H1 (cell line): ENCODE measurements around the gene DISC1. TPM values are rescaled to one million over a fixed set of nuclear protein-coding genes. Genes with fewer than 3 reads are reported as not detected.

Source experiments
- CTCF ChIA-PET: fragments of 300-600 bp; sonication (Branson Sonifier 250); formaldehyde crosslinking; loops from one replicate; lab custom pipeline; 2021; ENCODE audit not compliant: partially characterized antibody; lab: Charles Lee
- POLR2A ChIA-PET: fragments of 300-600 bp; sonication (Branson Sonifier 250); formaldehyde crosslinking; loops from one replicate; lab custom pipeline; 2021; ENCODE audit warnings: inconsistent platforms; ENCODE audit not compliant: partially characterized antibody; lab: Charles Lee
- DNase-seq, 2 experiments: peaks; one replicate each; pipeline versions ENCODE4 v3.0.0 to v3.0.0-alpha.2; 2010 to 2022; ENCODE audit warnings: low spot score in 2 of 2, low read depth in 1 of 2, mixed read lengths in 1 of 2
- FAIRE-seq: peaks from 2 replicates; lab custom pipeline; 2011; peaks lifted over from hg19 to GRCh38; lab: Jason Lieb, UNC
- H2AFZ ChIP-seq: 2 replicates; pipeline ENCODE4 v1.8.1; 2012; ENCODE audit warnings: low read length, inconsistent platforms
- H2AK5ac ChIP-seq: 2 replicates; pipeline ENCODE4 v1.6.1; 2013; ENCODE audit warnings: low read depth, low read length
- H2BK120ac ChIP-seq: replicated peaks from 2 replicates; pipeline ENCODE3; 2013; ENCODE audit warnings: low read depth, low read length, inconsistent platforms
- H2BK12ac ChIP-seq: 2 replicates; pipeline ENCODE4 v1.6.1; 2013; ENCODE audit warnings: low read depth, low read length
- H2BK15ac ChIP-seq: 2 replicates; pipeline ENCODE4 v1.6.1; 2013; ENCODE audit warnings: low read length
- H2BK20ac ChIP-seq: 2 replicates; pipeline ENCODE4 v1.6.1; 2013; ENCODE audit warnings: low read length
- H2BK5ac ChIP-seq: 2 replicates; pipeline ENCODE4 v1.6.1; 2013; ENCODE audit warnings: low read depth, low read length
- H3K14ac ChIP-seq: 2 replicates; pipeline ENCODE4 v1.6.1; 2013; ENCODE audit warnings: inconsistent platforms; ENCODE audit not compliant: insufficient read length
- H3K18ac ChIP-seq: 2 replicates; pipeline ENCODE4 v1.6.1; 2013; ENCODE audit warnings: low read length; ENCODE audit errors: extremely low read depth
- H3K23ac ChIP-seq: 2 replicates; pipeline ENCODE4 v1.6.1; 2013; ENCODE audit warnings: inconsistent platforms; ENCODE audit not compliant: insufficient read length
- H3K23me2 ChIP-seq: 2 replicates; pipeline ENCODE4 v1.6.1; 2013; ENCODE audit warnings: low read depth, low read length
- H3K27ac ChIP-seq: 2 replicates; pipeline ENCODE4 v1.6.1; 2011; ENCODE audit warnings: low read depth, low read length, inconsistent platforms
- H3K27me3 ChIP-seq, 4 experiments: replicated peaks in 1 of 4; 1 replicate in 1 of 4; 2 replicates in 3 of 4; pipeline versions ENCODE4 v1.6.1 to v1.8.1; 2011 to 2013; ENCODE audit warnings: low read length in 3 of 4, mild to moderate bottlenecking in 3 of 4, inconsistent platforms in 2 of 4, mixed read lengths in 2 of 4, moderate library complexity in 1 of 4; ENCODE audit not compliant: control insufficient read depth in 3 of 4, insufficient read depth in 3 of 4; ENCODE audit errors: extremely low read depth in 1 of 4
- H3K36me3 ChIP-seq, 4 experiments: 2 replicates each; pipeline versions ENCODE4 v1.6.1 to v1.8.1; 2011 to 2013; ENCODE audit warnings: mild to moderate bottlenecking in 4 of 4, low read length in 3 of 4, moderate library complexity in 2 of 4, control low read depth in 1 of 4, inconsistent platforms in 1 of 4; ENCODE audit not compliant: insufficient read depth in 4 of 4, control insufficient read depth in 2 of 4
- H3K4ac ChIP-seq: replicated peaks from 2 replicates; pipeline ENCODE3; 2013; ENCODE audit warnings: low read length, low read depth, mixed read lengths, inconsistent platforms; ENCODE audit not compliant: insufficient read length
- H3K4me1 ChIP-seq, 4 experiments: replicated peaks in 1 of 4; 1 replicate in 1 of 4; 2 replicates in 3 of 4; pipeline versions ENCODE4 v1.6.1 to v1.8.1; 2011 to 2013; ENCODE audit warnings: low read length in 3 of 4, inconsistent platforms in 2 of 4, mixed read lengths in 1 of 4; ENCODE audit not compliant: insufficient read depth in 4 of 4, control insufficient read depth in 3 of 4
- H3K4me2 ChIP-seq, 2 experiments: 2 replicates each; pipeline versions ENCODE4 v1.6.1 to v1.8.1; 2011 to 2013; ENCODE audit warnings: low read depth in 2 of 2, low read length in 2 of 2, control low read depth in 1 of 2, inconsistent platforms in 1 of 2, mild to moderate bottlenecking in 1 of 2; ENCODE audit not compliant: insufficient read depth in 1 of 2
- H3K4me3 ChIP-seq, 4 experiments: fragments of 200-600, 300-600 bp in 1 of 4; sonication (generic), shearing (Covaris generic), sonication (Bioruptor Twin) in 1 of 4; 2 replicates each; pipeline versions ENCODE4 v1.5.1 to v1.8.1; 2011 to 2016; ENCODE audit warnings: low read length in 4 of 4, low read depth in 3 of 4, control low read depth in 2 of 4, inconsistent platforms in 2 of 4, mild to moderate bottlenecking in 2 of 4, mixed read lengths in 1 of 4, moderate library complexity in 1 of 4; ENCODE audit not compliant: insufficient read depth in 2 of 4; ENCODE audit errors: extremely low read depth in 1 of 4
- H3K56ac ChIP-seq: replicated peaks from 2 replicates; pipeline ENCODE3; 2013; ENCODE audit warnings: low read depth, mild to moderate bottlenecking, mixed read lengths, low read length, inconsistent platforms; ENCODE audit not compliant: insufficient read length
- H3K79me1 ChIP-seq: 2 replicates; pipeline ENCODE4 v1.6.1; 2013; ENCODE audit warnings: low read depth, low read length, control low read depth
- H3K79me2 ChIP-seq, 2 experiments: 2 replicates each; pipeline versions ENCODE4 v1.6.1 to v1.8.1; 2012 to 2013; ENCODE audit warnings: low read length in 2 of 2, mild to moderate bottlenecking in 2 of 2, inconsistent platforms in 1 of 2; ENCODE audit not compliant: insufficient read depth in 2 of 2, control insufficient read depth in 1 of 2
- H3K9ac ChIP-seq, 4 experiments: replicated peaks in 1 of 4; 1 replicate in 1 of 4; 2 replicates in 3 of 4; pipeline versions ENCODE4 v1.6.1 to v1.8.1; 2011 to 2013; ENCODE audit warnings: low read depth in 3 of 4, low read length in 3 of 4, control low read depth in 2 of 4, mild to moderate bottlenecking in 2 of 4, moderate library complexity in 2 of 4, inconsistent platforms in 1 of 4; ENCODE audit errors: extremely low read depth in 1 of 4
- H3K9me3 ChIP-seq, 2 experiments: 2 replicates each; pipeline versions ENCODE4 v1.6.1 to v1.8.1; 2012 to 2013; ENCODE audit warnings: mild to moderate bottlenecking in 2 of 2, moderate library complexity in 2 of 2, control low read depth in 1 of 2, inconsistent platforms in 1 of 2, low read depth in 1 of 2, low read length in 1 of 2, mixed read lengths in 1 of 2; ENCODE audit not compliant: insufficient read depth in 2 of 2
- H4K20me1 ChIP-seq, 2 experiments: replicated peaks in 1 of 2; 2 replicates each; pipeline versions ENCODE3 to v1.8.1; 2011 to 2013; ENCODE audit warnings: inconsistent platforms in 2 of 2, low read length in 2 of 2, mild to moderate bottlenecking in 1 of 2; ENCODE audit not compliant: insufficient read depth in 2 of 2, control insufficient read depth in 1 of 2
- H4K5ac ChIP-seq: 2 replicates; pipeline ENCODE4 v1.6.1; 2013; ENCODE audit warnings: low read length, low read depth, mixed read lengths, inconsistent platforms; ENCODE audit not compliant: insufficient read length
- H4K8ac ChIP-seq: 2 replicates; pipeline ENCODE4 v1.8.0; 2013; ENCODE audit warnings: mild to moderate bottlenecking, moderate library complexity, low read length, inconsistent platforms; ENCODE audit not compliant: insufficient read depth; ENCODE audit errors: extremely low read depth
- H4K91ac ChIP-seq: replicated peaks from 2 replicates; pipeline ENCODE3; 2013; ENCODE audit warnings: low read length, mixed read lengths, inconsistent platforms; ENCODE audit not compliant: insufficient read length
- ASH2L ChIP-seq: fragments of 200-600, 300-600 bp; sonication (generic); IDR thresholded peaks from one replicate; pipeline ENCODE4 v1.7.1; 2017; ENCODE audit warnings: low read length
- CBX5 ChIP-seq: fragments of 300-800, 300-1000 bp; sonication (generic); IDR thresholded peaks from 2 replicates; pipeline ENCODE4 v1.7.1; 2016; ENCODE audit warnings: antibody characterized with exemption, low read length, low read depth
- GABPA ChIP-seq: IDR thresholded peaks from 2 replicates; pipeline ENCODE4 v1.6.1; 2011; ENCODE audit warnings: mild to moderate bottlenecking, low read length, moderate library complexity, borderline replicate concordance; ENCODE audit not compliant: insufficient read depth
- PHF8 ChIP-seq: fragments of 200-600 bp; sonication (generic); conservative IDR thresholded peaks from 2 replicates; pipeline ENCODE4 v1.7.1; 2012; ENCODE audit warnings: low read depth, mild to moderate bottlenecking, inconsistent platforms, low read length, moderate library complexity
- TAF1 ChIP-seq: IDR thresholded peaks from 2 replicates; pipeline ENCODE4 v1.6.1; 2011; ENCODE audit warnings: mild to moderate bottlenecking, low read depth, low read length
- WGBS, 2 experiments: shearing (Covaris generic) in 1 of 2; methylation state at CpG; one replicate each; pipeline versions ENCODE4 v1.1.6 to v1.1.7; 2013 to 2015; ENCODE audit warnings: low lambda C conversion rate in 2 of 2, mixed read lengths in 2 of 2, inconsistent platforms in 1 of 2, low coverage in 1 of 2, missing lambda C conversion rate in 1 of 2; ENCODE audit not compliant: insufficient replicate concordance in 2 of 2, insufficient coverage in 1 of 2, insufficient read length in 1 of 2; ENCODE audit errors: extremely low coverage in 1 of 2, missing lambda C conversion rate in 1 of 2; 5-methylcytosine and 5-hydroxymethylcytosine counted together
- polyA plus RNA-seq, 7 experiments: library from polyadenylated mRNA; depleted of rRNA in 3 of 7; stranded (reverse) in 5 of 7; unstranded in 2 of 7; fragments of >200 nt in 5 of 7; fragments of 200-250 nt in 2 of 7; gene quantifications; 1 replicate in 5 of 7; 2 replicates in 1 of 7; 4 replicates in 1 of 7; pipeline versions ENCODE4 v1.2.1 to v1.2.3, GENCODE V29; 2011 to 2013; ENCODE audit warnings: missing spikeins in 2 of 7, mixed read lengths in 2 of 7
- total RNA-seq: library from RNA; stranded (reverse); fragmentation: NEBNext Ultra II Directional; extraction: Animal tissue kit (Norgen Biotek cat#: 25700); gene quantifications from 2 replicates; pipeline ENCODE4 v1.2.1, GENCODE V29; 2021
- TF ChIP-seq, protein P1 (sequence below): IDR thresholded peaks from 2 replicates; pipeline ENCODE4 v1.6.1; 2012; ENCODE audit warnings: inconsistent platforms

The DISC1 gene
- total and polyA plus RNA-seq, 2 of the 8 experiments (the other 6 are each of a cell fraction or from before 2014, with no cell fraction given) = 1.1 to 3.5 TPM

- no peak overlapping the region for H2BK20ac ChIP-seq
- no peaks in the 10 kb centered on the region for H3K23me2 ChIP-seq
- H3K27ac ChIP-seq = no peak overlapping the region
- H3K23ac ChIP-seq = no peak overlapping the region
- TF ChIP-seq CBX5 = no peak
- no peak for TF ChIP-seq TAF1
- no peak for TF ChIP-seq GABPA
- TF ChIP-seq, protein P1, sequence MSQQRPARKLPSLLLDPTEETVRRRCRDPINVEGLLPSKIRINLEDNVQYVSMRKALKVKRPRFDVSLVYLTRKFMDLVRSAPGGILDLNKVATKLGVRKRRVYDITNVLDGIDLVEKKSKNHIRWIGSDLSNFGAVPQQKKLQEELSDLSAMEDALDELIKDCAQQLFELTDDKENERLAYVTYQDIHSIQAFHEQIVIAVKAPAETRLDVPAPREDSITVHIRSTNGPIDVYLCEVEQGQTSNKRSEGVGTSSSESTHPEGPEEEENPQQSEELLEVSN = no peak
- no peak for TF ChIP-seq PHF8
- no peak for TF ChIP-seq ASH2L
- H2AFZ ChIP-seq = no peak overlapping the region
- H3K4me1 ChIP-seq = peaks cover 0 to 5% (median 1%) of the 10 kb centered on the region in 4 experiments; a peak in 1 of 7 replicates
- no peaks in the 10 kb centered on the region for H3K79me1 ChIP-seq
- no peak overlapping the region for H2AK5ac ChIP-seq
- no peak overlapping the region for H3K56ac ChIP-seq
- no peak overlapping the region for H3K4me2 ChIP-seq
- H2BK120ac ChIP-seq = no peak overlapping the region
- no peak overlapping the region for H2BK12ac ChIP-seq
- H4K20me1 ChIP-seq = no peaks in the 10 kb centered on the region
- CTCF ChIA-PET = interaction anchor here (1.0 to 3.1 kb wide), 9 partner anchors 8 to 342 kb away, joined by 3 to 48 read pairs (median 13); no protein-coding TSS in a partner anchor
- H3K14ac ChIP-seq = no peak overlapping the region
- POLR2A ChIA-PET = no interaction called here
- WGBS, 2 experiments = 84% methylated on average over 7 of the region's 7 CpGs; no CpG with 5 or more reads in 1 of the 2 experiments
- H2BK5ac ChIP-seq = no peak overlapping the region
- H3K36me3 ChIP-seq = no peaks in the 10 kb centered on the region
- H3K79me2 ChIP-seq = no peaks in the 10 kb centered on the region
- H4K91ac ChIP-seq = no peak overlapping the region
- H3K27me3 ChIP-seq = no peaks in the 10 kb centered on the region; a peak in 1 of 7 replicates
- DNase-seq (no peak), FAIRE-seq (no peak)
- no peak overlapping the region for H4K8ac ChIP-seq
- no peak overlapping the region for H2BK15ac ChIP-seq
- H3K9me3 ChIP-seq = peaks cover 12 to 15% of the 10 kb centered on the region in 2 experiments; a peak in 3 of 4 replicates
- no peak overlapping the region for H4K5ac ChIP-seq
- H3K18ac ChIP-seq = no peak overlapping the region
- H3K4me3 ChIP-seq = no peak overlapping the region
- H3K9ac ChIP-seq = no peak overlapping the region
- no peak overlapping the region for H3K4ac ChIP-seq
Observed at GRCh38 chr1:231930257-231930947, 303.8 kb downstream of the DISC1 start.
